Stimulated activated CD4-positive, alpha-beta T cell treated with anti-CD3 and anti-CD28 coated beads, Interleukin-4, amount 100 ng/mL, for 4 hours (primary cell): Measurements from ENCODE around the gene PLCXD3.
"Not testable (repeated sequence)": the region's sequence is repeated elsewhere in the genome, so short reads cannot be mapped to it uniquely, and the experiment has no call there.

Experiments used
- DNase-seq, 2 experiments: peaks; one replicate each; pipeline ENCODE4 v3.0.0-alpha.2; 2020

The PLCXD3 gene

DNA sequence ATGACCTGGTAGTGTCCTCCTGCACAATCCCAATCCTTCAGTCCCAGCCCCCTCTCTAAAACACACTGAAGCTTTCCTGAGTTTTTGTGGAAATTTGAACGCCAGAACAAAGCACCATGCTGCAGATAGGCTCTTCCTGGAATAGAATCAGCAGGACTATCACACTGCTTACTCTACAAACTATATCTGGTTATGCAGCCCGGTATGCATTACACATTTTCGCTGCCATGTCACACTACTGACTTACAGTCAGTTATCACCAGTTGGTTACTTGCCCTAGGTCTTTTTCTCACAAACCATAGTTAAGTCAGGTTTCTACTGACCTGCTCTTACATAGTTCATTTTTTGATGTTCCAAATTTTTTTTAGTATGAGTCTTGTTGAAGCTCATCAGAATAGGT is 24.9 kb downstream of the PLCXD3 start:
- no peak for DNase-seq

DNA sequence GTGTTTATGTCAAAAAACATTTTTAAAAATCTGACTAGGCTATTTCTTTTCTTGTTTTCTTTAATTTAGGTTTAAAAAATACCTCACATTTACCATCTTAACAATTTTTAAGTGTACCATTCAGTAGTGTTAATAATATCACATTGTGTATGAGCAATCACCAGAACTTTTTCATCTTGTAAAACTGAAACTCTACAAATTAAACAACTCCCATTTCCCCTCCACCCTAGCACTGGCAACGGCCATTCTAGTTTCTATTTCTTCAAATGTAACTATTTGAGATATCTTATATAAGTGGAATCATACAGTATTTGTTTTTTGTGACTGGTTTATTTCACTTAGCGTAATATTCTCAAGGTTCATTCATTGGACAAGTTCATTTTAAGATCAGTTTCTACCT is 27.7 kb downstream of the PLCXD3 start:
- DNase-seq, result no peak

DNA sequence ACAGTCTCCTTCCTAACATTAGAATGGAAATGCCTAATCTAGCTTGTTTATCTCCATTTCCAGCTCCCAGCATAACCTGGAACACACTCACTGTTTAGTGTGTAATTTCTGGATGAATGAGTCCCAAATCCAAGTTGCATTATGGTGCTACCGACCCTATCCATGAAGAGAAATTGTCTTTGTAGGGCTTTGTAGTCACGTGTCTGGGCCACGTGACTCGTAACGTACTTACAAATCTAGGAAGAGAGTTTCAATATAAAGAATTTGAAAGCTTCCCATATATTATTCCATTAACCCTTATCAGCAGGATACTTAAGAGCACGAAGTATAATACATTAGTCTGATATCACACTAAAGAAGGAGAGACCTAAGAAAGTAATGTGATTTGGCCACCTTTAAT is 28.2 kb downstream of the PLCXD3 start:
- DNase-seq, result no peak

DNA sequence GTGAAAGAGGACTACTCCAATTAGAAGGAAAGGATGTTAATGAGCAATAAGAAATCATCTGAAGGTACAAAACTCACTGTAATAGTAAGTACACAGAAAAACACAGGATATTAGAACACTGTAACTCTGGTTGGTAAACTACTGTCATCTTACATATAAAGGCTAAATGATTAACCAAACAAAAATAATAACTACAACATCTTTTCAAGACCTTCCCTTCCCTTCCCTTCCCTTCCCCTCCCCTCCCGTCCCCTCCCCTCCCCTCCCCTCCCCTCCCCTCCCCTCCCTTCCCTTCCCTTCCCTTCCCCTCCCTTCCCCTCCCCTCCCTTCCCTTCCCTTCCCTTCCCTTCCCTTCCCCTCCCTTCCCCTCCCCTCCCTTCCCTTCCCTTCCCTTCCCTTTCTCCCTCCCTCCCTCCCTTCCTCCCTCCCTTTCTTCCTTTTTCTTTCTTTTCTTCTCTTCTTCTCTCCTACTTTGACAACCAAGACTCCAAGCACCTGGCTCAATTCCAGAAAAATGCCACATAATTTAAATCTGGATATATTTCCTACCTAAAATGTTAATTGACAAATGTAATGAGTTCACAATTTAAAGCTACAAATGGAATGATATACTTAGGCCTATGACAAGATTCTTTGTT is 38.7 kb downstream of the PLCXD3 start:
- DNase-seq, result not testable (repeated sequence)

DNA sequence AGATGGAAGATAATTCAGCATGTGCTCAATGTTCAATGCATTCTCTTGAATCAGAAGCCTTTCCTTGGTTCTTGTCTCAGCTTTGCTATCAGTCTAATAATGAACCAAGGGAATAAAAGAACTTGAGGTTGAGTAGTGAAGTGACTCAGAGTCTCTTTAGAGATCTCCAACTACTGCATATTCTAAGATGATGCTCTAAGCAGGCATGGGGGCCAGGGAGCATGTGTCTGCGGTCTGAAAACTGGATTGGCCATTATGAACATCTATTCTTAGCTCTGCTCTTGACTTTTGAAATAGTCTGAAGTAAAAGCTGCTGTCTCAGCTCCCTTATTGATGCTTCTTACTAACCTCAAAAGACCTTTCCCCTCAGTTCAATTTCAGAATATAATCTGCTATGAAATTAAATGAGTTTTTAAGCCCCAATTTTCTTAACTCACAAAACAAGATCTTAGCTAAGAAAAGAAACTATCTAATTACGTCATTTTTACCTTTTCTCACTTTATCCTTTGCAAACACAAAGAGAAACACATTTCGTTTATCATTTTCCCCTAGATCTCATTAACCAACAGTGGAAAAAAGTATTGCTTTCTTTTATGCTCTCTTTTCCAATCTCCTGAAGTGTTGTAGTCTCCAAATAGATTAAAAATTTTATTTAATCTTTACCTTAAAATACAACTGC is 44.8 kb downstream of the PLCXD3 start:
- DNase-seq, result no peak

DNA sequence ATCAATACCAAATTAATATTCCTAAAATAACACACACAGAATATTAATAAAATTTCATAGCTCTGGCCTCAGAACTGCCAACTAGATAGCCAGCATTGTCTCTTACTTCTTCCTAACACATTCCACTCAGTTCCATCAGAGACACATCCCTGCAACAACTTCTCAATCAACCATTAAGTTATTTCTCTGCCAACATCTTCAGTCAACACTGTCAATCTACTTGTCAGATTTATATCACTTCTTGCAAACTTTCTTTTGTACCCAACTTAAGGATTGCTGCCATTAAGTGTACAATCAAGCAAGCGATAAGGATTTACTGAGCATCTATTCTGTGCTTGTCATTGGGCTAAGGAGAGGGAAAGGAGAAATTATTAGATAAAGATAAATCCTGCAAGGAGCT is 50.8 kb downstream of the PLCXD3 start:
- no peak for DNase-seq

- no peak for DNase-seq
These were observed 53.3 kb downstream of the PLCXD3 start for GRCh38 chr5:41457094-41457493.

- DNase-seq, result no peak
These were observed 57.9 kb downstream of the PLCXD3 start for GRCh38 chr5:41452506-41452905.

DNA sequence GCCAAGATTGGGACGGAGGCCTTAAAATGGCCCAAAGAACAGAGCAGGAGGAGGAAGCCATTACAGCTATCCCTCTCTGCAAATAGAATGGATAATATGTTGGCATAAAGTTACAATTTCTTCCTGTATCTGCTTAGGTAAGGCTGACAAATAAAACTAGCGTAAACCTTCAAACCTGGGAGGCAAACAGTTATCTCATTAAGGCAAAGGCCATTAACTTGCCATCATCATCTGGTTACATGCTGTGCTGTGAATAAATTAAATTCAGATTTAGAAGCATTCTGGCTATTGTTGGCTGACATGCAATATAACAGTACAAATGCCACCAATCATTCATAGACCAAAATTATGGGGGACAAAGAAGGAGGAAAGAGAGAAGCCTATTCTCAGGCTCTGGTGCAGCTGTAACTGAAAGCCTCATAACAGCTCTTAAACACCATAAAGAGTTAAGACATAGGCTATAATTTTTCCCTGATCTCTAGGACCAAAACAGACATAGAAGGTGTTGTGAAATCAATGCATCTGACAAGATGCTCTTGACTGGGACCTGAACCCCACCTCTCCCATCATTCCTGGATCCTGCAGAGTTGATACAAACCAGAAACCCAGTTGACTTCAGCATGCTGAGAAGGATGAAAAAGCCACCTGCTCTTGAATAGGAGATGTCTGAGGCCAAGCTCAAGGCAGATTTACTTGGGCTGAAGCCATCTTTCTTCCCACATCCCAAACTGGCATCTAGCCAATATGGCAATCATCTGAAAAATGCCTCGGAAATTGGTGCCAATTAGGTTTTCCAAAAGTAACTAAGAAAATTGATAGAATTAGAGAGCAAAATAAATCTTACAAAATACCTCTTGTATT is 62.5 kb downstream of the PLCXD3 start:
- DNase-seq, result no peak

- no peak for DNase-seq
These were observed 64.4 kb downstream of the PLCXD3 start for GRCh38 chr5:41445937-41446563.

DNA sequence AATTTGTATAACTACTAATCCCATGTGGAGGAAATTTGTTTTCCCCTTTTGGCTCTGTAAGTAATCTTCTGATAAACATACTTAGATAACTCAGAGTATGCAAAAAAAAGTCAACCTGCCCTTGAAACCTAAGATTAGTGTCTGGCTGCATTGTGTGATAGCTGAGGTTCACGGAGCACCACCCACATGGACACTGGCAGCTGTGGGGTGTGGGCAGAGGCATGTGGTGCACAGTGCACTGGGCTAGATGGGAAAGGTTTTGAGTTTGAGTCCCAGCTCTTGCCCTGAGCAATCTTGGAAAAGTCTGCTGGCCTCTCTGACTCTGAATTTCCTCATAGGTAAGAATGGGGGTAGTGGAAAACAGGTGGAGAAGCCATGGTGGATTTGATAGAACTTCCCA is 75.1 kb downstream of the PLCXD3 start:
- DNase-seq, result no peak

DNA sequence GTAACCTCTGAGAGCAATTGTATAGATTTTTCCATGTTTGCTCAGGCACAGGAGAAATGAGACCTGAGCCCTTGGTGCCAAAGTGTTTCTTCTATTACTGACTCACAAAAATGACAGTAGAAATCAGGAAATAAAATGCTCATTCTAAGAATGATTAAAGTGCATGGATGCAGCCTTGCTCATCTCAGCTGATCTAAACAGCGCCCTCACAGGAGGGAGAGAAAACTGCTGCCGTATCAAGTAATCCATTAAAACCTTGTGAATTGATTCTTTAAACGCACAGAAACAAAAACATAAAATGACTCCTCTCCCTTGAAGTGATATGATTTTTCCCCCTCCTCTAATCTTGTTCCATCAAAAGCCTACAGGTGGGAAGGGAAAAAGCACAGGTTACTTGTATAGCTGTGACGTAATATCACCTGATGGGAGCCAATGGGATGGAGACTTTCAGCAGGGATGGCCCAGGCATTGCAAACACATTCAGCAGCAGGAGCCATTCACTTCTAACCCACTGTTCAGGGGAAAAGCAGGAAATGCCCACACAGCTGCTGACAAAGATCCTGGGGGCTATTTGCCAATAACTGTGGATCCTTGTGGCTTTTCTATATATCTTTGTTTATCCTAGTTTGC is 76.7 kb downstream of the PLCXD3 start:
- no peak for DNase-seq

- no peak for DNase-seq
These were observed 77.7 kb downstream of the PLCXD3 start for GRCh38 chr5:41432481-41433253.

GRCh38 chr5:41427505-41427904 is 82.9 kb downstream of the PLCXD3 start:
- no peak for DNase-seq

- no peak for DNase-seq
These were observed 84.7 kb downstream of the PLCXD3 start for GRCh38 chr5:41425736-41426135.

DNA sequence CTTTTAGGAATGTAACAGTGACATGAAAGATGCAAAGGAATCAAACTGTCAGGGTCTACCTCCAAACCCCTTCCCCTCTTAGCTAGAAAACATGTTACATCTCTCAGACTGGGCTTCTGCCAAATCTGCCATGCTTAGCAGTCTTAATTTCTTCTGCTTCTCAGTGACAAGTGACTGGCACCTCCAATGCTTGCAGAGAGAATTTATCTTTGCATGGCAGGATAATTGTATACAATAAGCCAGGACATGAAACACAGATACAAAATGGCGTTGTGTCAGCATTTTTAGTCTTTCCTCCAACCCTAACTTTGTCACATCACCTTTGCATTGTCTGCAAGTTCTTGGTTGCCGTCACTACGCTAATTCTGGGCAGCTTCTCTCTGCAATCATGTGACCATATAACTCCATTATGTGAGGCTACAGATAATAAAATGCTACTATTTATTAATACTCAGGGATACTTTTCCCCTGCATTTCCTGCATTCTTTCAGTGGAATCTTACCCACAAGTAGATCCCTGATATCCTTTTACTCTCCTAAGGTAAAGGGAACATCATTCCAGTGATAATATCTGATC is 89.8 kb downstream of the PLCXD3 start:
- DNase-seq, result no peak

DNA sequence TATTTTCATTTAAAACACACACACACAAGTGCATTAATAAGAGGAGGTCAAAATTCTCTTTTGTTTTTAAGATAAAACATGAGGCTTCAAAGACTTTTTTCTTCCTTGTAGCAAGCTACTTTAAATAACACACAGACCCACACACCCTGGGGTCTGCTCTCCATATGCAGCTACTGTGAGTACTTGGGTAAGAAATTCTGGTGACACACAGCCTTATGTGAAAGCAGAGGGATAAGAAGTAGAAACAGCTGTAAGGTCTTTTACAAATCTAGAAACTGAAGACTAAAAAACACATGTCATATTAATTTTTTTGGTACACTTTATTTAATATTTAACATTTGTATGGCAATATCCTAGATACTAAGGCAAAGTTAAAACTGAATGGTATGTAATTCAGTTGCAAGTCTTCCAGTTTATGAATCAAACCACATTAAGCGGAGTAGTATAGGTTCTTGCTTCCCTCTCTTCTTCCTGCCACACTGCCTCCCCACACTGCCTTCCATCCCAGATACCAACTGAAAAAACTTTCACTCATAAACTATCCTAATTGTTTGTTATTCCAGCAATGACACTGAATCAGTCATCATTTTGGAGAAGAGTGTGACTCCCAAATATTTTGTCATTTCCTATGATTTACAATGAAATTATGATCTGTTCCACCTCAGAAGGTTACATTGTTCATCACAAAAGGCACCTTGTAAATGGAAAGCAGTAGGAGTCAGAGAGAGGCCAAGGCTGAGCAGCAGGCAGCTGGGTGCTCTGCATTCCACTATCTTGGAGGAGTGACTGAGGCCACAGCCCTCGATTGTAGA is 92.0 kb downstream of the PLCXD3 start:
- no peak for DNase-seq

DNA sequence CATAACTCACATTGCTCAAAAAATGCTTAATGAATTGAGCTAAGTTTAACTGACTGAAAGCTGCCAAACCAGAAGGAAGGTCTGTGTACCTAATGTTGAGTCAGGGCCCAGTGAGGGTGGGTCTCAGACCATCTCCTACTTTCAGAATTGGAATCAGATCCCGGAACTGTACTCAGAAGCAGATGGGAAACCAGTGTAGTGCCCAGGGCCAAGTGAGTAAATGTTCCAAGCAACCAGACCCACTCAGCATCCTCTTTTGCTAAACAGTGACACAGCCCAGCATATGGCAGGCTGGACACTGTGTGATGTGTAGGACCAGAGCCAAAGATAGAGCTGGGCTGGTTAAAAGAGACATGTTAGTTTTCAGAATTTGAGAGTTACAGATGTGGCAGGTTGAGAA is 94.1 kb downstream of the PLCXD3 start:
- DNase-seq, result no peak

DNA sequence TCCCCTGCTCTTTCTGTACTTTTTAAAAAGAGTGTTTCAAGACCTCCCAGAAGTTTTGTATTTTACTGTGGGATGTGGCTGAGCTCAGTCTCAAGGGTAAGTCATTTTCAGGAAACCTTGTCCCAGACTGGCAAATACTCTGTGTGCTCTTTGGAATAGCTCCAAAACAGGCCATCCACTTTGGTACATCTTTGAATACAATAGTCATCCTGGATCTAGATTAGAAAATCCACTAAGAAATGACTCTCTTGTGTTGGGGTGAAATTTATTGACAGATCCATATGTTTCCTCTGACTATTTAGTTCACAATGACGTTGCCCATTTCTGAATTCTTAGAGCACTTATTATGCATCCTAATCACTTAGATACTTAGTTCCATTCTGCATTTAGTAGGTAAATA is 95.2 kb downstream of the PLCXD3 start:
- no peak for DNase-seq

DNA sequence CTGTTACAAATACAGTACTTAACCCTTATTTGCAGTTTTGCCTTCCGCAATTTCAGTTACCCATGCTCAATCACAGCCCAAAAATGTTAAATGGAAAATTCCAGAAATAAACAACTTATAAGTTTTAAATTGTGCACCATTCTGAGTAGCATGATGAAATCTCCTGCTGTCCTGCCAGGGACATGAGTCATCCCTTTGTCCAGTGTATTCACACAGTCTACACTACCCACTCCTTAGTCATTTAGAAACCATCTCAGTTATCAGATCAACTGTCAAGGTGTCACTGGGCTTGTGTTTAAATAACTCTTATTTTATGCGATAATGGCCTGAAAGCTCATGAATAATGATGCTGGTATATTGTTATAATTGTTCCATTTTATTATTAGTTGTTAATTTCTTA is 95.8 kb downstream of the PLCXD3 start:
- DNase-seq, result no peak

DNA sequence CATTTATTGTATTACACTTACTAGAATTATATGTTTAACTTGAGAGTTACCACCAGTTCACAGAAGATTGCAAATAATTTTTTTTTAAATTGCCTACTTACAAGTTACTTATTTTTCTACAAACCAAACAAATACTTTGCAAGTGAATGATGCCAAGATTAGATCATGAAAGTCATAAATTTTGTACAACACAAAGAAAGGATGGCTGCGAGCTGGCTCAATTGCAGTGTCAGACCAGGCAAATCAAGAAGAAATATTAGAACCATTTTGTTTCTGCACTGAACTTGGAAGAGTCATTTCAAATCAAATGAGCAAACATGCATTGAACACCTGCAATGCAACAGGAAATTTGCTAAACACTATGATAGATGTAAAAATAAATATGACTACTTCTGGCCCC is 97.3 kb downstream of the PLCXD3 start:
- no peak for DNase-seq
